Measurements from ENCODE around the gene CERS6. TPM values are rescaled to one million over a fixed set of nuclear protein-coding genes. Genes with fewer than 3 reads are reported as not detected.

Gene CERS6
- total RNA-seq, 1 donor from 2014 or later = 27.7 TPM

GRCh38 chr2:168770796-168771195 is 314.7 kb downstream of the CERS6 start:
- no peaks in the 10 kb centered on the region for H3K4me1 ChIP-seq
- DNase-seq (ENCODE audit: extremely low spot score in 2 of 2) = no peak
- H3K27me3 ChIP-seq = no peaks in the 10 kb centered on the region
- no peak overlapping the region for H3K27ac ChIP-seq
- H3K36me3 ChIP-seq = no peaks in the 10 kb centered on the region
- no peaks in the 10 kb centered on the region for H3K9me3 ChIP-seq
- TF ChIP-seq POLR2A (IDR thresholded peaks at IDR 0.05) = no peak
- TF ChIP-seq CTCF (IDR thresholded peaks at IDR 0.05) = no peak
- no peak for TF ChIP-seq POLR2AphosphoS5 (IDR thresholded peaks at IDR 0.05; ENCODE audit: insufficient read depth in 1 of 2, low read depth in 1 of 2)
- intact Hi-C loops (cut with DNase I) = no loop called here
- H3K4me3 ChIP-seq = no peak overlapping the region

DNA sequence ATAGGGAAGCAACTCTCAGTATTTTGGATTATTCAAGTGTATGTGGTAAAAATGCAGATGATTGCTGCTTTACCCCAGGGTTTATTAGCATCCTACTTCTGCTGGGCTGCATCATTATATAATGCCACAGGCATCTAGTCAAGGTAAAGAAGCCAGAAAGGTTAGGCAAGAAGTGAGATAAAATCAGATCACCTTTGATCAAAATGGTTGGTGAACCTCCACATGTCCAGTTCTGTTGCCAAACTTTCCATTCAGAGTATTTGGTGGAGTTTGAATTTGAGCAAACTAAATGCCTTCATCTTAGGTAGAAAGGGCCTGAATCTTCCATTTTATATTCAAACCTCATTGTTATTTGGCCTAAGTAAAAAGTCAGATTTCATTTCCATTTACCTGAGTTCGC is 316.6 kb downstream of the CERS6 start:
- H3K4me1 ChIP-seq = no peaks in the 10 kb centered on the region
- no peaks in the 10 kb centered on the region for H3K9me3 ChIP-seq
- H3K4me3 ChIP-seq = no peak overlapping the region
- H3K27ac ChIP-seq = no peak overlapping the region
- TF ChIP-seq POLR2AphosphoS5 (IDR thresholded peaks at IDR 0.05; ENCODE audit: insufficient read depth in 1 of 2, low read depth in 1 of 2) = no peak
- TF ChIP-seq POLR2A (IDR thresholded peaks at IDR 0.05) = no peak
- no peak for DNase-seq (ENCODE audit: extremely low spot score in 2 of 2)
- no peaks in the 10 kb centered on the region for H3K27me3 ChIP-seq
- intact Hi-C loops (cut with DNase I) = no loop called here
- no peaks in the 10 kb centered on the region for H3K36me3 ChIP-seq

GRCh38 chr2:168773128-168773527 is 317.1 kb downstream of the CERS6 start:
- no peak for DNase-seq (ENCODE audit: extremely low spot score in 2 of 2)
- no peak overlapping the region for H3K27ac ChIP-seq
- no peaks in the 10 kb centered on the region for H3K9me3 ChIP-seq
- no peaks in the 10 kb centered on the region for H3K27me3 ChIP-seq
- no peak overlapping the region for H3K4me3 ChIP-seq
- intact Hi-C loops (cut with DNase I) = no loop called here
- no peaks in the 10 kb centered on the region for H3K4me1 ChIP-seq
- H3K36me3 ChIP-seq = no peaks in the 10 kb centered on the region
- no peak for TF ChIP-seq POLR2AphosphoS5 (IDR thresholded peaks at IDR 0.05; ENCODE audit: insufficient read depth in 1 of 2, low read depth in 1 of 2)
- no peak for TF ChIP-seq POLR2A (IDR thresholded peaks at IDR 0.05)
- no peak for TF ChIP-seq CTCF (IDR thresholded peaks at IDR 0.05)

DNA sequence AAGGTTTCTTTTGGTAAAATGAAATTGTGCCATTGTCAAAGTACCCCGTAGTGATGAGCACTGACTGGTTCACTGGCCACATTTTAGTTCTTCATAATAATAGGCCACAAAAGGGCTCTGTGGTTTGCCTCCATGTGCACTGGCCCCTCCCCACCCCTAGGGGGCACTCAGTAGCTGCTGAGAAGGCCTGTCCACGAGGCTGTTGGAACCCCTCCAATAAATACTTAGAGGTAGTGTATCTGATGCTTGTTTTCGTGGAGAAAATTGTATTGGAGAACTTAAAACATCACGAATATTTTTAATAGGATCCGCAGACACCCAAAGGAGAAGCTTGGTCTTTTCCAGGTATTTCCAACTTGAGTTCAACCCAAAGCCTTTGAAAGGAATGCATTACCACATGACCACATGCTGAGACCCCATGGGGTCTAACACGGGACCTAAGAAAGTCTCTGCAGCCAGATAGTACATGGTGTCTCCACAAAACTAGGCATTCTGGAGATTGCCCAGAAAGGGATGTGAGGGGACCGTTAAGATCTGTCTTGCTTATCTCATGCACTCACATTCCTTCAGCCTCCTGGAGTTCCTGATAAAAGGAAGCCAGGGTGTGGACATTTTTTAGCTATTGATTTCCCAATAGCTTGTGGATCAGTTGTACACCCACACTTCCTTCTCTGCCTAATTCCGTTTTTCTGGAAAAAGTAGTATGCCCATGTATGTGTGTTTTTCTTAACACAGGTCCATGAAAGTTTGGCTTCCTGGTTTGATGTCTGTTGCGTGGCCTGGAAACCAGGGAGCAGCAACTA is 317.8 kb downstream of the CERS6 start:
- peak in 1 of 3 experiments; percentile 23 for TF ChIP-seq CTCF (IDR thresholded peaks at IDR 0.05)
- TF ChIP-seq POLR2A (IDR thresholded peaks at IDR 0.05) = no peak
- TF ChIP-seq POLR2AphosphoS5 (IDR thresholded peaks at IDR 0.05; ENCODE audit: insufficient read depth in 1 of 2, low read depth in 1 of 2) = no peak
- DNase-seq (ENCODE audit: extremely low spot score in 2 of 2) = no peak
- Histone ChIP-seq H3K27me3 (no peaks in the 10 kb centered on the region), H3K27ac (no peak overlapping the region), H3K9me3 (no peaks in the 10 kb centered on the region), H3K4me3 (no peak overlapping the region), H3K4me1 (no peaks in the 10 kb centered on the region), H3K36me3 (no peaks in the 10 kb centered on the region)
- intact Hi-C loops (cut with DNase I) = no loop called here

GRCh38 chr2:168775837-168776236 is 319.8 kb downstream of the CERS6 start:
- Histone ChIP-seq H3K4me1 (no peaks in the 10 kb centered on the region), H3K27ac (no peak overlapping the region), H3K27me3 (no peaks in the 10 kb centered on the region), H3K9me3 (no peaks in the 10 kb centered on the region), H3K36me3 (no peaks in the 10 kb centered on the region), H3K4me3 (no peak overlapping the region)
- intact Hi-C loops (cut with DNase I) = no loop called here
- no peak for DNase-seq (ENCODE audit: extremely low spot score in 2 of 2)
- TF ChIP-seq POLR2AphosphoS5 (IDR thresholded peaks at IDR 0.05; ENCODE audit: insufficient read depth in 1 of 2, low read depth in 1 of 2) (no peak), CTCF (IDR thresholded peaks at IDR 0.05) (no peak), POLR2A (IDR thresholded peaks at IDR 0.05) (no peak)
